DND-41 (cell line): Measurements from ENCODE around the gene IDUA.

Experiments
- ATAC-seq: fragments of 200-7000 bp; cut with Tn5 transposase; 3 replicates; pipeline ENCODE4 v1.9.1; 2021; ENCODE audit warnings: low read depth; ENCODE audit not compliant: insufficient read depth
- DNase-seq: peaks from one replicate; pipeline ENCODE4 v3.0.0-alpha.2; 2020
- H2AFZ ChIP-seq: 2 replicates; pipeline ENCODE4 v1.6.0; 2012; ENCODE audit warnings: low read depth, low read length
- H3K27ac ChIP-seq: 2 replicates; pipeline ENCODE4 v1.5.1; 2012; ENCODE audit warnings: low read length, inconsistent platforms
- H3K27me3 ChIP-seq: fragments of 200-600 bp; sonication (generic); 2 replicates; pipeline ENCODE4 v1.6.0; 2012; ENCODE audit warnings: low read length, mild to moderate bottlenecking, inconsistent platforms; ENCODE audit not compliant: insufficient read depth, poor library complexity
- H3K36me3 ChIP-seq: 2 replicates; pipeline ENCODE4 v1.5.1; 2012; ENCODE audit warnings: low read length, inconsistent platforms; ENCODE audit not compliant: insufficient read depth
- H3K4me1 ChIP-seq: 2 replicates; pipeline ENCODE4 v1.5.1; 2012; ENCODE audit warnings: mild to moderate bottlenecking, low read length; ENCODE audit not compliant: insufficient read depth
- H3K4me2 ChIP-seq: 2 replicates; pipeline ENCODE4 v1.6.0; 2012; ENCODE audit warnings: mild to moderate bottlenecking, moderate library complexity, low read length, inconsistent platforms; ENCODE audit not compliant: insufficient read depth
- H3K4me3 ChIP-seq, 2 experiments: fragments of 200-600 bp in 1 of 2; shearing (Covaris generic) in 1 of 2; 2 replicates each; pipeline ENCODE4 v1.5.1; 2012 to 2016; ENCODE audit warnings: inconsistent platforms in 2 of 2, low read length in 2 of 2, mild to moderate bottlenecking in 2 of 2, low read depth in 1 of 2, moderate library complexity in 1 of 2
- H3K79me2 ChIP-seq: 2 replicates; pipeline ENCODE4 v1.6.0; 2012; ENCODE audit warnings: low read length, inconsistent platforms; ENCODE audit not compliant: insufficient read depth
- H3K9ac ChIP-seq: 2 replicates; pipeline ENCODE4 v1.6.0; 2012; ENCODE audit warnings: low read depth, mild to moderate bottlenecking, inconsistent platforms, low read length, moderate library complexity
- H3K9me3 ChIP-seq: 2 replicates; pipeline ENCODE4 v1.5.1; 2012; ENCODE audit warnings: low read length, moderate library complexity, mild to moderate bottlenecking, inconsistent platforms; ENCODE audit not compliant: insufficient read depth, severe bottlenecking
- H4K20me1 ChIP-seq: 2 replicates; pipeline ENCODE4 v1.6.0; 2012; ENCODE audit warnings: low read length; ENCODE audit not compliant: insufficient read depth
- EZH2 ChIP-seq: IDR thresholded peaks from 3 replicates; pipeline ENCODE4 v1.6.1; 2012; ENCODE audit warnings: borderline replicate concordance, low read depth, mild to moderate bottlenecking, moderate library complexity, low read length, inconsistent platforms; ENCODE audit not compliant: severe bottlenecking
- TF ChIP-seq, protein P1 (sequence below): IDR thresholded peaks from 2 replicates; pipeline ENCODE4 v1.5.1; 2012; ENCODE audit warnings: borderline replicate concordance, low read length, moderate library complexity, mild to moderate bottlenecking; ENCODE audit not compliant: poor library complexity, severe bottlenecking; ENCODE audit errors: extremely low read depth

The IDUA gene

DNA sequence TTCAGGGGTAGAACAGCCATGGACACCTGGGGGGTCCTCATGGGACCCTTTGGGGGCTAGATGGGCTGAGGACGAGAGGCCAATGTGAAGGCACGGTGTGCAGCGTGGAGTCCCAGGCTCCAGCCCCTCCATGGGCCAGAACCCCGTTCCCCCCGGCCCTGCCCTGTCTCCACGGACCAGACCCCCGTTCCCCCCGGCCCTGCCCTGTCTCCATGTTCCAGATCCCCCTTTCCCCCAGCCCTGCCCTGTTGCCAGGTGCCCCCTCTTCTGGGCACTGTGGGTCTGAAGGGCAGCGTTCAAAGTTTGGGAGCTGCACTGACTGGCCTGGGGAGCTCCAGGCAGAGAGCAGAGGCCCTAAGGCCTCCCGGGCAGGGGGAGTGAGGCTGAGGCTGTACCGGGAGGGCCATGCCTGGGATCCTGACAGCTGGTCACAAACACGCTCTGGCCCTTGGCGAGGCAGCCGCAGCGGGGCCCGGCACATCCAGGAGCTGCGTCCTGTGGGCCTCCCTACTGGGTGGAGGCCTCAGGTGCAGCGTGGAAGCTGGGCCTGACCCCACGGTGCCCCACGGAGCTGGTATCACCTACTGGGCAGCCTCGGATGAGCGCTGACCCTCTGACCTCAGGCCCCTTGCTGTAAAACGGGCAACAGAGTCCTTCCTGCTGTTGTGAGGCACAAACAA is 22.4 kb upstream of the IDUA start:
- Histone ChIP-seq H3K27ac (no peak overlapping the region), H2AFZ (no peak overlapping the region), H3K4me3 (no peak overlapping the region), H3K4me2 (no peak overlapping the region), H3K79me2 (no peaks in the 10 kb centered on the region), H4K20me1 (peaks cover 13% of the 10 kb centered on the region), H3K9me3 (no peaks in the 10 kb centered on the region), H3K9ac (no peak overlapping the region), H3K27me3 (no peaks in the 10 kb centered on the region), H3K36me3 (peaks cover 72% of the 10 kb centered on the region), H3K4me1 (no peaks in the 10 kb centered on the region)
- ATAC-seq (no peak), DNase-seq (no peak)
- TF ChIP-seq EZH2 = no peak

DNA sequence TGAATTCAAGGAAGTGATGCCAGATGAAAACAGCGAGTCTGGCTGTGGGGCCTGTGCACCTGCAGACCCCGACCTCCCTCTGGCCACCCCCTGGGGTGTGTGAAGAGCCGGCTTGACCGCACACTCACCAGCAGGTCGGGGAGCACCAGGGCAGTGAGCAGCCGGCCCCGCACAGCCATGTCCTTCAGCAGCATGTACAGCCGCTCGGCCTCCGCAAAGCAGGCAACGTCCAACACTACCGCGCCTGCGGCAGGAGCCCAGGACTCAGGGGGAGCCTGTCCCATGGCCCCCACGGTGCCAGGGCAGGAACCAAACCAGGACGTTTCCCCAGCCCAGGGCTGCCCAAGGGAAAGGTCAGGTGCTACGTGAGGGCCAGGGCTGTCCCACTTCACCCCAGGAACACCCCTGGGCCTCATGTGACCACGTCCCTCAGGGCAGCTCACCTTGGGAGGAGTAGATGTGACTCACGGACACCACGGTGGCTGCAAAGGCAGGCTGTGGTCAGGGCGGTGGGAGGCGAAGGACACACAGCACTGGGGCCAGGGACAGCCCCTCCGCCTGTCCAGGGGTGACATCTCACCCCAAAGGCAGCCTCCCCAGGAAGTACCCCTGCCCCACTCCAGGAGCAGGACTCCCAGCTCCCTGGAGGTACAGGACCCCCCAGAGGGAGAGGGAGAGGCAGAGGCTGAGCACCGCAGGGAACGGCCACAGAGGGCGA is 21.6 kb upstream of the IDUA start:
- Histone ChIP-seq H3K36me3 (peaks cover 65% of the 10 kb centered on the region), H3K4me1 (no peaks in the 10 kb centered on the region), H3K9me3 (no peaks in the 10 kb centered on the region), H3K79me2 (peaks cover 3% of the 10 kb centered on the region; the same call in 1 of the 2 replicates), H3K27me3 (no peaks in the 10 kb centered on the region), H4K20me1 (peaks cover 13% of the 10 kb centered on the region), H3K27ac (no peak overlapping the region), H2AFZ (no peak overlapping the region), H3K4me2 (no peak overlapping the region), H3K4me3 (no peak overlapping the region), H3K9ac (no peak overlapping the region)
- ATAC-seq (no peak), DNase-seq (no peak)
- TF ChIP-seq, protein P1, sequence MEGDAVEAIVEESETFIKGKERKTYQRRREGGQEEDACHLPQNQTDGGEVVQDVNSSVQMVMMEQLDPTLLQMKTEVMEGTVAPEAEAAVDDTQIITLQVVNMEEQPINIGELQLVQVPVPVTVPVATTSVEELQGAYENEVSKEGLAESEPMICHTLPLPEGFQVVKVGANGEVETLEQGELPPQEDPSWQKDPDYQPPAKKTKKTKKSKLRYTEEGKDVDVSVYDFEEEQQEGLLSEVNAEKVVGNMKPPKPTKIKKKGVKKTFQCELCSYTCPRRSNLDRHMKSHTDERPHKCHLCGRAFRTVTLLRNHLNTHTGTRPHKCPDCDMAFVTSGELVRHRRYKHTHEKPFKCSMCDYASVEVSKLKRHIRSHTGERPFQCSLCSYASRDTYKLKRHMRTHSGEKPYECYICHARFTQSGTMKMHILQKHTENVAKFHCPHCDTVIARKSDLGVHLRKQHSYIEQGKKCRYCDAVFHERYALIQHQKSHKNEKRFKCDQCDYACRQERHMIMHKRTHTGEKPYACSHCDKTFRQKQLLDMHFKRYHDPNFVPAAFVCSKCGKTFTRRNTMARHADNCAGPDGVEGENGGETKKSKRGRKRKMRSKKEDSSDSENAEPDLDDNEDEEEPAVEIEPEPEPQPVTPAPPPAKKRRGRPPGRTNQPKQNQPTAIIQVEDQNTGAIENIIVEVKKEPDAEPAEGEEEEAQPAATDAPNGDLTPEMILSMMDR = no peak
- TF ChIP-seq EZH2 = no peak

DNA sequence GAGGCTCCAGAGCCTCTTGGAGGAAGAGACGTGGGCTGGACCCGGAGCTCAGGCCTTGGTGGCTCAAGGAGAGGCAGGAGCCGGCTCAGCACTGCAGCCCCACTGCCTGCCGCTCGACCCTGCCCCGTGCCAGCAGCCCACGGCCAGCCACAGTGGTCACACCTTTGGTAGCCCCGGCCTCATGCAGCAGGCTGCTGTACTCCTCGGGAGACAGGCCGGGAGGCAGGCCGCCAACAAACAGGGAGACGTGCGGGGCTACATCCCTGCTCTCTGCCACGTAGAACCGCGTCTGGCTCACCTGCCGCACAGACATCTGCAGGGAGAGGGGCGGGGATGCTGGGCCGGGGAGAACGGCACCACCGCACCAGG is 21.1 kb upstream of the IDUA start:
- Histone ChIP-seq H3K27ac (no peak overlapping the region), H3K79me2 (peaks cover 5% of the 10 kb centered on the region; the same call in 1 of the 2 replicates), H3K9ac (no peak overlapping the region), H3K9me3 (no peaks in the 10 kb centered on the region), H3K4me1 (no peaks in the 10 kb centered on the region), H3K27me3 (no peaks in the 10 kb centered on the region), H3K4me3 (no peak overlapping the region), H2AFZ (no peak overlapping the region), H3K36me3 (peaks cover 61% of the 10 kb centered on the region), H3K4me2 (no peak overlapping the region), H4K20me1 (peaks cover 18% of the 10 kb centered on the region)
- TF ChIP-seq EZH2 = no peak
- TF ChIP-seq, protein P1 = no peak
- ATAC-seq = no peak
- no peak for DNase-seq
